ENCODE data around the gene ANLN. TPM values are rescaled to one million over a fixed set of nuclear protein-coding genes. Genes with fewer than 3 reads are reported as not detected.

The ANLN gene
- total and polyA plus RNA-seq, 4 donors = 0.17 to 27.0 (median 1.3) TPM

GRCh38 chr7:36387435-36388231 lies 2.0 kb upstream of the ANLN start:
- H3K27ac ChIP-seq (ENCODE audit: low read depth in 1 of 2, low read length in 2 of 2) = no peak overlapping the region
- DNase-seq (ENCODE audit: low spot score) = no peak

DNA sequence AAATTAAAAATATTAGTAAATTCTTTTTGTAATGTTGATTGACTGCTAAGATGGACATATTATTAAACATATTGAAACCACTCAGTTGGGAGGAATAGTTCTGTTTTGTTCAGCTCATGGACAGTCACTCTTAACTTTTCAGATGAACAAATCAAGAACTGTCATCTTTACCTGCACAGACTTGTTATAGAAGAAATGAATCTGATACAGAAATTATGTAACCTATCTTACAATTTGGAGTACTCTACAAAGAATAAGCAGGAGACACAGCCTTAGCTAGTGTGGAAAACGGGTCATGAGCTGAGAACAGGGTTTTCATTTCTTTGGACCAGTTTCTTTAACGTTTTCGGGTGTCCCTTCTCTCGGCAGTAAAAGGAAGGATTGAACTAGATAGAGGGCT lies 1.2 kb upstream of the ANLN start:
- no peak for DNase-seq (ENCODE audit: low spot score)
- Histone ChIP-seq H3K4me3 (ENCODE audit: low read depth in 1 of 3, low read length in 3 of 3) (no peak overlapping the region), H3K27me3 (ENCODE audit: control insufficient read depth in 4 of 4, insufficient read depth in 4 of 4, low read length in 3 of 4) (no peaks in the 10 kb centered on the region), H3K9me3 (ENCODE audit: control insufficient read depth in 4 of 4, low read length in 3 of 4) (no peaks in the 10 kb centered on the region), H3K27ac (ENCODE audit: low read depth in 1 of 2, low read length in 2 of 2) (no peak overlapping the region), H3K36me3 (ENCODE audit: control insufficient read depth in 4 of 4, insufficient read depth in 3 of 4, low read depth in 1 of 4, low read length in 3 of 4) (no peaks in the 10 kb centered on the region), H3K4me1 (ENCODE audit: control insufficient read depth in 4 of 4, insufficient read depth in 4 of 4, low read length in 3 of 4) (peaks cover 0 to 11% (median 10%) of the 10 kb centered on the region in 4 donors), H3K9ac (ENCODE audit: low read depth in 1 of 2, low read length in 2 of 2) (no peak overlapping the region)
- WGBS = 68% methylated on average over 4 of the region's 4 CpGs
- TF ChIP-seq HNF4G (IDR thresholded peaks at IDR 0.05) = no peak
- TF ChIP-seq, protein P1, sequence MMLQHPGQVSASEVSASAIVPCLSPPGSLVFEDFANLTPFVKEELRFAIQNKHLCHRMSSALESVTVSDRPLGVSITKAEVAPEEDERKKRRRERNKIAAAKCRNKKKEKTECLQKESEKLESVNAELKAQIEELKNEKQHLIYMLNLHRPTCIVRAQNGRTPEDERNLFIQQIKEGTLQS (IDR thresholded peaks at IDR 0.05) = no peak
- TF ChIP-seq, protein P2, sequence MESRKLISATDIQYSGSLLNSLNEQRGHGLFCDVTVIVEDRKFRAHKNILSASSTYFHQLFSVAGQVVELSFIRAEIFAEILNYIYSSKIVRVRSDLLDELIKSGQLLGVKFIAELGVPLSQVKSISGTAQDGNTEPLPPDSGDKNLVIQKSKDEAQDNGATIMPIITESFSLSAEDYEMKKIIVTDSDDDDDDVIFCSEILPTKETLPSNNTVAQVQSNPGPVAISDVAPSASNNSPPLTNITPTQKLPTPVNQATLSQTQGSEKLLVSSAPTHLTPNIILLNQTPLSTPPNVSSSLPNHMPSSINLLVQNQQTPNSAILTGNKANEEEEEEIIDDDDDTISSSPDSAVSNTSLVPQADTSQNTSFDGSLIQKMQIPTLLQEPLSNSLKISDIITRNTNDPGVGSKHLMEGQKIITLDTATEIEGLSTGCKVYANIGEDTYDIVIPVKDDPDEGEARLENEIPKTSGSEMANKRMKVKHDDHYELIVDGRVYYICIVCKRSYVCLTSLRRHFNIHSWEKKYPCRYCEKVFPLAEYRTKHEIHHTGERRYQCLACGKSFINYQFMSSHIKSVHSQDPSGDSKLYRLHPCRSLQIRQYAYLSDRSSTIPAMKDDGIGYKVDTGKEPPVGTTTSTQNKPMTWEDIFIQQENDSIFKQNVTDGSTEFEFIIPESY (IDR thresholded peaks at IDR 0.05) = no peak
- no peak for TF ChIP-seq RAD21 (IDR thresholded peaks at IDR 0.05)
- TF ChIP-seq EGR1 (IDR thresholded peaks at IDR 0.05; ENCODE audit: low read depth in 2 of 2) = no peak
- TF ChIP-seq, protein P3, sequence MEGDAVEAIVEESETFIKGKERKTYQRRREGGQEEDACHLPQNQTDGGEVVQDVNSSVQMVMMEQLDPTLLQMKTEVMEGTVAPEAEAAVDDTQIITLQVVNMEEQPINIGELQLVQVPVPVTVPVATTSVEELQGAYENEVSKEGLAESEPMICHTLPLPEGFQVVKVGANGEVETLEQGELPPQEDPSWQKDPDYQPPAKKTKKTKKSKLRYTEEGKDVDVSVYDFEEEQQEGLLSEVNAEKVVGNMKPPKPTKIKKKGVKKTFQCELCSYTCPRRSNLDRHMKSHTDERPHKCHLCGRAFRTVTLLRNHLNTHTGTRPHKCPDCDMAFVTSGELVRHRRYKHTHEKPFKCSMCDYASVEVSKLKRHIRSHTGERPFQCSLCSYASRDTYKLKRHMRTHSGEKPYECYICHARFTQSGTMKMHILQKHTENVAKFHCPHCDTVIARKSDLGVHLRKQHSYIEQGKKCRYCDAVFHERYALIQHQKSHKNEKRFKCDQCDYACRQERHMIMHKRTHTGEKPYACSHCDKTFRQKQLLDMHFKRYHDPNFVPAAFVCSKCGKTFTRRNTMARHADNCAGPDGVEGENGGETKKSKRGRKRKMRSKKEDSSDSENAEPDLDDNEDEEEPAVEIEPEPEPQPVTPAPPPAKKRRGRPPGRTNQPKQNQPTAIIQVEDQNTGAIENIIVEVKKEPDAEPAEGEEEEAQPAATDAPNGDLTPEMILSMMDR (IDR thresholded peaks at IDR 0.05; ENCODE audit: low read depth, low read length, missing input control) = no peak
- TF ChIP-seq TAF1 (conservative IDR thresholded peaks at IDR 0.05) = no peak
- TF ChIP-seq NR2F2 (IDR thresholded peaks at IDR 0.05) = no peak
- TF ChIP-seq JUND (IDR thresholded peaks at IDR 0.05) = no peak
- TF ChIP-seq HNF4A (conservative IDR thresholded peaks at IDR 0.05) = no peak
- no peak for TF ChIP-seq YY1 (IDR thresholded peaks at IDR 0.05)

More at GRCh38 chr7:36387435-36388231, 2.0 kb upstream of the ANLN start:
- Histone ChIP-seq H3K4me1 (ENCODE audit: control insufficient read depth in 4 of 4, insufficient read depth in 4 of 4, low read length in 3 of 4) (peaks cover 0 to 11% (median 10%) of the 10 kb centered on the region in 4 donors), H3K27me3 (ENCODE audit: control insufficient read depth in 4 of 4, insufficient read depth in 4 of 4, low read length in 3 of 4) (no peaks in the 10 kb centered on the region), H3K9me3 (ENCODE audit: control insufficient read depth in 4 of 4, low read length in 3 of 4) (no peaks in the 10 kb centered on the region), H3K4me3 (ENCODE audit: low read depth in 1 of 3, low read length in 3 of 3) (no peak overlapping the region), H3K9ac (ENCODE audit: low read depth in 1 of 2, low read length in 2 of 2) (no peak overlapping the region), H3K36me3 (ENCODE audit: control insufficient read depth in 4 of 4, insufficient read depth in 3 of 4, low read depth in 1 of 4, low read length in 3 of 4) (no peaks in the 10 kb centered on the region)
- 64% methylated on average over 7 of the region's 7 CpGs for WGBS
- no peak for TF ChIP-seq GABPA (IDR thresholded peaks at IDR 0.05 in 1 of 2, conservative IDR thresholded peaks at IDR 0.05 in 1 of 2)

Data from liver (tissue), 9 donors.